HEK293T (cell line): Measurements from ENCODE around the gene ZNF444.
"Not testable (repeated sequence)": the region's sequence is repeated elsewhere in the genome, so short reads cannot be mapped to it uniquely, and the experiment has no call there.

Source experiments
- CTCF ChIA-PET: fragments of 350-600 bp; formaldehyde crosslinking; extraction: SDS; loops from one replicate; lab custom pipeline; 2021; ENCODE audit warnings: antibody characterized with exemption, inconsistent platforms; lab: Yijun Ruan, JAX
- POLR2A ChIA-PET: fragments of 350-600 bp; formaldehyde crosslinking; extraction: SDS; loops from one replicate; lab custom pipeline; 2020; ENCODE audit warnings: antibody characterized with exemption, inconsistent platforms; lab: Yijun Ruan, JAX
- DNase-seq: peaks from one replicate; pipeline ENCODE4 v3.0.0; 2012; ENCODE audit warnings: mixed read lengths; ENCODE audit errors: extremely low spot score
- ARNT ChIP-seq: fragments of 450-650 bp; IDR thresholded peaks from 2 replicates; pipeline ENCODE4 v1.6.1; 2017; ENCODE audit warnings: mild to moderate bottlenecking
- BHLHE40 ChIP-seq: fragments of 450-650 bp; IDR thresholded peaks from 2 replicates; pipeline ENCODE4 v1.6.1; 2016; ENCODE audit warnings: mild to moderate bottlenecking, moderate library complexity, borderline replicate concordance
- CTBP1 ChIP-seq: fragments of 450-650 bp; IDR thresholded peaks from 2 replicates; pipeline ENCODE4 v1.6.1; 2016; ENCODE audit warnings: borderline replicate concordance
- ELF4 ChIP-seq: fragments of 450-650 bp; IDR thresholded peaks from 2 replicates; pipeline ENCODE4 v1.6.1; 2017; ENCODE audit warnings: antibody characterized with exemption
- FOXA1 ChIP-seq: fragments of 450-650 bp; IDR thresholded peaks from 2 replicates; pipeline ENCODE4 v1.6.1; 2016; ENCODE audit warnings: mild to moderate bottlenecking
- FOXK2 ChIP-seq: fragments of 450-650 bp; IDR thresholded peaks from 2 replicates; pipeline ENCODE4 v1.6.1; 2016; ENCODE audit warnings: mild to moderate bottlenecking
- FOXM1 ChIP-seq: fragments of 450-650 bp; IDR thresholded peaks from 2 replicates; pipeline ENCODE4 v1.6.1; 2017; ENCODE audit warnings: mild to moderate bottlenecking, borderline replicate concordance
- HDGF ChIP-seq: fragments of 450-650 bp; IDR thresholded peaks from 2 replicates; pipeline ENCODE4 v1.6.1; 2017; ENCODE audit warnings: antibody characterized with exemption, borderline replicate concordance
- L3MBTL2 ChIP-seq: fragments of 450-650 bp; conservative IDR thresholded peaks from 2 replicates; pipeline ENCODE4 v1.6.1; 2016; ENCODE audit warnings: mild to moderate bottlenecking
- LEF1 ChIP-seq: fragments of 450-650 bp; IDR thresholded peaks from 2 replicates; pipeline ENCODE4 v1.6.1; 2017; ENCODE audit warnings: mild to moderate bottlenecking, borderline replicate concordance
- NFRKB ChIP-seq: fragments of 450-650 bp; IDR thresholded peaks from 2 replicates; pipeline ENCODE4 v1.6.1; 2016; ENCODE audit warnings: mild to moderate bottlenecking, moderate library complexity
- SP1 ChIP-seq: fragments of 450-650 bp; IDR thresholded peaks from 2 replicates; pipeline ENCODE4 v1.6.1; 2017
- SUZ12 ChIP-seq: fragments of 450-650 bp; IDR thresholded peaks from 2 replicates; pipeline ENCODE4 v1.6.1; 2016; ENCODE audit warnings: mild to moderate bottlenecking
- TARDBP ChIP-seq: fragments of 450-650 bp; IDR thresholded peaks from 2 replicates; pipeline ENCODE4 v1.6.1; 2016
- ZNF384 ChIP-seq: fragments of 450-650 bp; IDR thresholded peaks from 2 replicates; pipeline ENCODE4 v1.6.1; 2016
- TF ChIP-seq, protein P1 (sequence below): fragments of 450-650 bp; IDR thresholded peaks from 2 replicates; pipeline ENCODE4 v1.6.1; 2016

ZNF444 gene

DNA sequence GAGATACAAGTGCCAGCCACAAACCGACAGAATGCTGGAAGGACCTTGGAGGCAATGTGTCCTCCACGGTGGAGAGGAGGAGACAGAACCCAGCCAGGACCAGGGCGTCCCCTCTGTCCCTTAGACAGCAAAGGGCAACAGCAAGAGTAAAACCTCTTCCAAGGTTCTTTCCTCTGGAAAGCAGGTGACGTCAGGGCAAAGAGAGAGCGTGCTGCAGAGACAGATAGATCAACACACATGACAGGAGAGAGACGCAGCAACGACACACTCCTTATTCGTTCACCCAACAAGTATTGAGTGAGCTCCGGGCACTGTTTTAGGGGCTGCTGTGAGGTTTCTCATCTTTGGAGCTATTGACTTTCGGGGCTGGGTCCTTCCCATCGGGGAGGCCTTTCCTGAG lies 33.5 kb downstream of the ZNF444 start:
- no peak for DNase-seq
- POLR2A ChIA-PET: no interaction called here
- CTCF ChIA-PET: no interaction called here
- TF ChIP-seq ARNT (no peak), FOXA1 (no peak), FOXM1 (no peak), LEF1 (no peak), ZNF384 (no peak), BHLHE40 (no peak), FOXK2 (no peak), SP1 (no peak)
- TF ChIP-seq, protein P1, sequence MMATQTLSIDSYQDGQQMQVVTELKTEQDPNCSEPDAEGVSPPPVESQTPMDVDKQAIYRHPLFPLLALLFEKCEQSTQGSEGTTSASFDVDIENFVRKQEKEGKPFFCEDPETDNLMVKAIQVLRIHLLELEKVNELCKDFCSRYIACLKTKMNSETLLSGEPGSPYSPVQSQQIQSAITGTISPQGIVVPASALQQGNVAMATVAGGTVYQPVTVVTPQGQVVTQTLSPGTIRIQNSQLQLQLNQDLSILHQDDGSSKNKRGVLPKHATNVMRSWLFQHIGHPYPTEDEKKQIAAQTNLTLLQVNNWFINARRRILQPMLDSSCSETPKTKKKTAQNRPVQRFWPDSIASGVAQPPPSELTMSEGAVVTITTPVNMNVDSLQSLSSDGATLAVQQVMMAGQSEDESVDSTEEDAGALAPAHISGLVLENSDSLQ: no peak

DNA sequence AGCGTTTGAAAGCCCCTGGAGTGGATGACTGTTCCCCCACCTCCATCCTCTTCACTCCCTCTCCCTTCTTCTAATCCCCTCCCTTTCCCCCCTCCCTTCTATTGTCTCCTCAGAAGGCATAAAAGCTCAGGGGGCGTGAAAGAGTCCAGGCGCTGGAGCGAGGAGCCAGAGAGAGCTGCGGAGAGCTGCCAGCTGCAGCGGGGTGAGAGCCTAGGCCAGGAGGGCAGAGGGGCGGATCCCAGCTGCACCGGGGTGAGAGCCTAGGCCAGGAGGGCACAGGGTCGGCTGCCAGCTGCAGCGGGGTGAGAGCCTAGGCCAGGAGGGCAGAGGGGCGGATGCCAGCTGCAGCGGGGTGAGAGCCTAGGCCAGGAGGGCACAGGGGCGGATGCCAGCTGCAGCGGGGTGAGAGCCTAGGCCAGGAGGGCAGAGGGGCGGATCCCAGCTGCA lies 34.8 kb downstream of the ZNF444 start, which contains the start of gene GALP:
Gene GALP, plus strand, starts transcription at position 148 of the 447 bp plus-strand sequence. CDS start 1,101 bp downstream, outside the sequence.
- CTCF ChIA-PET: interaction anchor here (1.3 kb wide), 1 partner anchor 99 kb away, joined by 5 read pairs; no protein-coding TSS in a partner anchor
- DNase-seq, POLR2A ChIA-PET: not testable (repeated sequence)

DNA sequence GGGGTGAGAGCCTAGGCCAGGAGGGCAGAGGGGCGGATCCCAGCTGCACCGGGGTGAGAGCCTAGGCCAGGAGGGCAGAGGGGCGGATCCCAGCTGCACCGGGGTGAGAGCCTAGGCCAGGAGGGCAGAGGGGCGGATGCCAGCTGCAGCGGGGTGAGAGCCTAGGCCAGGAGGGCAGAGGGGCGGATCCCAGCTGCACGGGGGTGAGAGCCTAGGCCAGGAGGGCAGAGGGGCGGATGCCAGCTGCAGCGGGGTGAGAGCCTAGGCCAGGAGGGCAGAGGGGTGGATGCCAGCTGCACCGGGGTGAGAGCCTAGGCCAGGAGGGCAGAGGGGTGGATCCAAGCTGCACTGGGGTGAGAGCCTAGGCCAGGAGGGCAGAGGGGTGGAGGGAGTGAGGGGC lies 35.2 kb downstream of the ZNF444 start:
- DNase-seq, POLR2A ChIA-PET: not testable (repeated sequence)
- CTCF ChIA-PET: interaction anchor here (1.3 kb wide), 1 partner anchor 100 kb away, joined by 5 read pairs; no protein-coding TSS in a partner anchor

DNA sequence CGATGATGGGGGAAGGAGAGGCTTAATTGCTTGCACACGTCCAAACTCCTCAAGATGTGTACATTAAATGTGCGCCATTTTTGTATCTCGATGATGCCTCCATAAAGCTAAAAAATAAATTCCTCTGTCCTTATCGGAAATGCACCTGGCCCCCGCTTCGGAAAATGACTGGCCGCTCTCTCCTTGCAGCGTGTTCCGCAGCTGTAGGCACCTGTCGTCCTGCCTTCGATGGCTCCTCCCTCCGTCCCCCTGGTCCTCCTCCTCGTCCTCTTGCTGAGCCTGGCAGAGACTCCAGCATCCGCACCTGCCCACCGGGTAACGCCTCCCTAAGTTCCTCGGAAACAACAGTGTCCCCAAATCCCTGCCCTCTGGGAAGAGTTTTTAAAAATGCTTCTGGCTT lies 35.8 kb downstream of the ZNF444 start:
- TF ChIP-seq NFRKB (no peak), FOXK2 (no peak), ELF4 (no peak), SP1 (no peak), BHLHE40 (no peak), FOXM1 (no peak), HDGF (no peak), FOXA1 (no peak), ZNF384 (no peak), L3MBTL2 (no peak), ARNT (no peak)
- TF ChIP-seq, protein P1: no peak
- ChIA-PET CTCF (interaction anchor here (1.3 kb wide), 1 partner anchor 100 kb away, joined by 5 read pairs; no protein-coding TSS in a partner anchor), POLR2A (no interaction called here)
- no peak for DNase-seq

DNA sequence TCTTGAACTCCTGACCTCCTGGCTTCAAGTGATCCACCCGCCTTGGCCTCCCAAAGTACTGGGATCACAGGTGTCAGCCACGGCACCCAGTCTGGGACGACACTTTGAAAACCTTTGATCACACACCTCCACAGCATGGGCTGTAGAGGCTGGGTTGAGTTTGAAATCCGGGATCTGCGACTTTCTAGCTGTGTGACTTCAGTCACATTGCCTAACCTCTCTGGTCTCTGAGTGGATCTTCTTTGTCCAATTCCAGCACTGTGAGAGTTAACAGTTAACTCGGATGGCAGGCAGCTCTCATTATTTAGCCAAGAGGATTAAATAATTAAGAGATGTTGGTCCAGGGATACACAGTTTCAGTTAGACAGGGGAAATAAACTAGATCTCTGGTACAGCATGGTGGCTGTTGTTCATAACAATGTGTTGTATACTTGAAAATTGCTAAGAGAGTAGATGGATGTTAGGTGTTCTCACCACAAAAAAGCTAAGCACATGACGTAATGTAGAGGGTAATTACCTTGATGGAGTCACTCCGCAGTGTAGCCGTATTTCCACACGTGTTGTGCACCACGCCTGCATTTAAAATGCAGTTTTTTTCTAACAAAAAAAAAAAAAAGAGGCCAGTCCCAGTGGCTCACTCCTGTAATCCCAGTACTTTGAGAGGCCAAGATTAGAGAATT lies 36.6 kb downstream of the ZNF444 start:
- DNase-seq: no peak
- CTCF ChIA-PET: interaction anchor here (0.8 kb wide), 1 partner anchor 544 kb away, joined by 3 read pairs; no protein-coding TSS in a partner anchor
- POLR2A ChIA-PET: no interaction called here
- no peak for TF ChIP-seq BHLHE40
- TF ChIP-seq LEF1: no peak
- TF ChIP-seq, protein P1: no peak
- no peak for TF ChIP-seq ZNF384
- no peak for TF ChIP-seq CTBP1
- no peak for TF ChIP-seq FOXM1
- no peak for TF ChIP-seq NFRKB
- TF ChIP-seq L3MBTL2: no peak
- TF ChIP-seq FOXK2: no peak

DNA sequence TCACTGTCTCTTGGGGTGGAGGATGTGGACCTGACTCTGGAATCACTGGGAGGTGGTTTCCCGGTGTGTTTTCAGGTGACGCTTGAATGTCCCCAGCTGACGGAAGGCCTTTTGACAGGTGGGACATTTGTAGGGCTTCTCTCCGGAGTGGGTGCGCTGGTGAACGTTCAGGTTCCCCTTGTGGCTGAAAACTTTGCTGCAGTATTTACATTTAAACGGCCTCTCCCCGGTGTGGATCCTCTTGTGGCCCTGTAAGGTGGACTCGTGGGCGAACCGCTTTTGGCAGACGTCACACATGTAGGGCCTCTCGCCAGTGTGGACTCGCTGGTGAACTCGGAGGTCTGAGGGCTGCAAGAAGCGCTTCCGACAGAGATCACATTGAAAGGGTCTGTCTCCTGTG lies 48.7 kb downstream of the ZNF444 start:
- ChIA-PET CTCF (no interaction called here), POLR2A (no interaction called here)
- DNase-seq: no peak
- TF ChIP-seq TARDBP (no peak), ELF4 (no peak), FOXA1 (no peak), SP1 (no peak), ZNF384 (no peak), CTBP1 (no peak), LEF1 (no peak), SUZ12 (no peak), ARNT (no peak), L3MBTL2 (no peak), FOXK2 (no peak), BHLHE40 (no peak), NFRKB (no peak), FOXM1 (no peak), HDGF (no peak)
- TF ChIP-seq, protein P1: no peak
